Endothelial cell of umbilical vein (primary cell): ENCODE measurements around the gene CLCN4. TPM values are rescaled to one million over a fixed set of nuclear protein-coding genes. Genes with fewer than 3 reads are reported as not detected.

Experiments
- BruUV-seq: library from RNA; stranded (reverse); fragments of 400-500 nt; replicated peaks from 2 replicates; lab custom pipeline; 2021; lab: Mats Ljungman, UMichigan
- CTCF ChIA-PET: fragments of 300-600, 350-600 bp; sonication (Branson Sonifier 250); formaldehyde crosslinking; loops from one replicate; lab custom pipeline; 2021; ENCODE audit warnings: antibody characterized with exemption, inconsistent platforms; lab: Charles Lee
- POLR2A ChIA-PET: fragments of 300-600, 350-600 bp; sonication (Branson Sonifier 250); formaldehyde crosslinking; loops from one replicate; lab custom pipeline; 2021; ENCODE audit warnings: antibody characterized with exemption, inconsistent platforms; lab: Charles Lee
- DNase-seq: peaks from one replicate; pipeline ENCODE4 v3.0.0-alpha.2; 2011; ENCODE audit warnings: low read depth, low spot score
- FAIRE-seq: peaks from 2 replicates; lab custom pipeline; 2011; peaks lifted over from hg19 to GRCh38; lab: Jason Lieb, UNC
- H2AFZ ChIP-seq: 2 replicates; pipeline ENCODE4 v1.6.0; 2012; ENCODE audit warnings: low read depth, low read length, control low read depth, inconsistent platforms
- H3K27ac ChIP-seq: 2 replicates; pipeline ENCODE4 v1.5.1; 2011; ENCODE audit warnings: low read depth, mild to moderate bottlenecking, control low read depth, low read length, moderate library complexity; ENCODE audit not compliant: insufficient read depth
- H3K27me3 ChIP-seq, 2 experiments: 2 replicates each; pipeline versions ENCODE4 v1.6.0 to v1.6.1; 2011; ENCODE audit warnings: low read length in 2 of 2, mixed read lengths in 1 of 2; ENCODE audit not compliant: control insufficient read depth in 2 of 2, insufficient read depth in 2 of 2
- H3K36me3 ChIP-seq, 2 experiments: 2 replicates in 1 of 2; 3 replicates in 1 of 2; pipeline ENCODE4 v1.5.1; 2011; ENCODE audit warnings: low read length in 2 of 2, mild to moderate bottlenecking in 1 of 2, moderate library complexity in 1 of 2; ENCODE audit not compliant: control insufficient read depth in 2 of 2, insufficient read depth in 2 of 2; ENCODE audit errors: extremely low read depth in 1 of 2
- H3K4me1 ChIP-seq: 3 replicates; pipeline ENCODE4 v1.5.1; 2011; ENCODE audit warnings: mild to moderate bottlenecking, low read length; ENCODE audit not compliant: control insufficient read depth, insufficient read depth; ENCODE audit errors: extremely low read depth
- H3K4me2 ChIP-seq: 2 replicates; pipeline ENCODE4 v1.6.1; 2011; ENCODE audit warnings: low read length, control low read depth, mixed read lengths; ENCODE audit not compliant: insufficient read depth
- H3K4me3 ChIP-seq, 3 experiments: fragments of 200-600 bp in 1 of 3; sonication (generic), shearing (Covaris generic) in 1 of 3; replicated peaks in 1 of 3; 2 replicates each; pipeline ENCODE4 v1.5.1; 2011 to 2016; ENCODE audit warnings: control low read depth in 3 of 3, low read length in 3 of 3, mild to moderate bottlenecking in 2 of 3, inconsistent platforms in 1 of 3, low read depth in 1 of 3, moderate library complexity in 1 of 3; ENCODE audit not compliant: insufficient read depth in 1 of 3
- H3K79me2 ChIP-seq: 2 replicates; pipeline ENCODE4 v1.6.0; 2012; ENCODE audit warnings: low read length, inconsistent platforms; ENCODE audit not compliant: control insufficient read depth, insufficient read depth
- H3K9ac ChIP-seq: replicated peaks from 2 replicates; pipeline ENCODE3; 2011; ENCODE audit warnings: low read length, control low read depth; ENCODE audit not compliant: insufficient read depth; ENCODE audit errors: extremely low read depth
- H3K9me1 ChIP-seq: replicated peaks from 3 replicates; pipeline ENCODE4 v1.6.0; 2011; ENCODE audit warnings: mild to moderate bottlenecking, low read length; ENCODE audit not compliant: control insufficient read depth, insufficient read depth; ENCODE audit errors: extremely low read depth
- H3K9me3 ChIP-seq: replicated peaks from 2 replicates; pipeline ENCODE4 v1.5.1; 2012; ENCODE audit warnings: low read length, inconsistent platforms; ENCODE audit not compliant: control insufficient read depth, insufficient read depth
- H4K20me1 ChIP-seq: replicated peaks from 2 replicates; pipeline ENCODE3; 2011; ENCODE audit warnings: mild to moderate bottlenecking, low read length; ENCODE audit not compliant: control insufficient read depth, insufficient read depth; ENCODE audit errors: extremely low read depth
- CTCF ChIP-seq, 2 donors: IDR thresholded peaks; 1 replicate in 1 of 2; 2 replicates in 1 of 2; pipeline ENCODE4 v1.5.1; 2011; ENCODE audit warnings: low read length in 2 of 2, mild to moderate bottlenecking in 2 of 2, moderate library complexity in 2 of 2, control low read depth in 1 of 2, inconsistent platforms in 1 of 2, low read depth in 1 of 2; ENCODE audit not compliant: insufficient read depth in 1 of 2; ENCODE audit errors: extremely low read depth in 1 of 2
- EZH2 ChIP-seq: IDR thresholded peaks from 2 replicates; pipeline ENCODE4 v1.6.1; 2012; ENCODE audit warnings: borderline replicate concordance, low read depth, mild to moderate bottlenecking, moderate library complexity, low read length, inconsistent platforms; ENCODE audit not compliant: severe bottlenecking
- FOS ChIP-seq: IDR thresholded peaks from 2 replicates; pipeline ENCODE4 v1.6.1; 2011; ENCODE audit warnings: mild to moderate bottlenecking, low read length, moderate library complexity, borderline replicate concordance; ENCODE audit not compliant: insufficient read depth
- GATA2 ChIP-seq: IDR thresholded peaks from 2 replicates; pipeline ENCODE4 v1.7.0; 2011; ENCODE audit warnings: low read depth, mild to moderate bottlenecking, moderate library complexity, mixed read lengths, low read length; ENCODE audit not compliant: insufficient read length, insufficient read depth
- JUN ChIP-seq: IDR thresholded peaks from 2 replicates; pipeline ENCODE4 v1.6.1; 2011; ENCODE audit warnings: borderline replicate concordance, low read depth; ENCODE audit not compliant: insufficient read length, insufficient read depth
- MAX ChIP-seq: IDR thresholded peaks from 2 replicates; pipeline ENCODE4 v1.6.1; 2011; ENCODE audit not compliant: insufficient read depth, insufficient read length
- MYC ChIP-seq: IDR thresholded peaks from one replicate; pipeline ENCODE4 v1.6.1; 2011; ENCODE audit warnings: mild to moderate bottlenecking, low read depth, low read length
- POLR2A ChIP-seq: IDR thresholded peaks from 2 replicates; pipeline ENCODE4 v1.6.1; 2012; ENCODE audit warnings: low read depth, mild to moderate bottlenecking, control low read depth, low read length
- POLR2AphosphoS5 ChIP-seq: IDR thresholded peaks from 2 replicates; pipeline ENCODE4 v1.6.1; 2012; ENCODE audit warnings: low read depth, mild to moderate bottlenecking, control low read depth, low read length, moderate library complexity; ENCODE audit not compliant: insufficient read depth
- dilution Hi-C: fragments of 300-500 bp; cut with MboI; formaldehyde crosslinking; loops from one replicate; pipeline ENCODE4 v1.15.0; 2019; ENCODE audit warnings: low sequenced_read_pairs; ENCODE audit not compliant: extremely low pct_ligation_motif_present
- intact Hi-C: fragments of 100-400 bp; cut with micrococcal nuclease; formaldehyde crosslinking; loops from one replicate; pipeline ENCODE4 v1.10.0; 2022
- polyA plus RNA-seq, 4 experiments: library from polyadenylated mRNA; depleted of rRNA in 3 of 4; stranded (reverse) in 3 of 4; unstranded in 1 of 4; fragments of >200 nt; gene quantifications; 2 replicates each; pipeline versions ENCODE4 v1.2.1 to v1.2.3, GENCODE V29; 2011 to 2012; ENCODE audit warnings: missing spikeins in 1 of 4
- total RNA-seq: library from RNA; stranded (reverse); gene quantifications from 2 replicates; pipeline ENCODE4 v1.2.3, GENCODE V29; 2021

The CLCN4 gene
- total and polyA plus RNA-seq, 2 donors (not counting 3 experiments of a cell fraction or from before 2014, with no cell fraction given), result 7.6 to 19.8 TPM

- intact Hi-C loops (no loop called here), dilution Hi-C loops (no loop called here)
- peaks cover 8% of the 10 kb centered on the region for H3K4me1 ChIP-seq
- H2AFZ ChIP-seq, result no peak overlapping the region
- H3K27me3 ChIP-seq, result no peaks in the 10 kb centered on the region
- POLR2A ChIA-PET, result no interaction called here
- no peak overlapping the region for H3K27ac ChIP-seq
- no peaks in the 10 kb centered on the region for H3K36me3 ChIP-seq
- no TSS peak for BruUV-seq
- H3K9ac ChIP-seq, result no peak overlapping the region
- H3K4me3 ChIP-seq, result no peak overlapping the region
- no peaks in the 10 kb centered on the region for H3K9me1 ChIP-seq
- FAIRE-seq (no peak), DNase-seq (no peak)
- no peak overlapping the region for H3K4me2 ChIP-seq
- CTCF ChIA-PET, result no interaction called here
- TF ChIP-seq CTCF (IDR thresholded peaks at IDR 0.05; ENCODE audit: extremely low read depth in 1 of 2, insufficient read depth in 1 of 2, low read depth in 1 of 2, low read length in 2 of 2) (no peak), EZH2 (no peak), POLR2AphosphoS5 (no peak), POLR2A (no peak), MYC (no peak), GATA2 (no peak), MAX (no peak), JUN (no peak), FOS (no peak)
- H3K9me3 ChIP-seq, result no peaks in the 10 kb centered on the region
- H4K20me1 ChIP-seq, result no peaks in the 10 kb centered on the region
- H3K79me2 ChIP-seq, result peaks cover 2% of the 10 kb centered on the region
Measured at GRCh38 chrX:10183760-10184159, 27.0 kb downstream of the CLCN4 start.
